Measurements from ENCODE around the gene SIAE. TPM values are rescaled to one million over a fixed set of nuclear protein-coding genes. Genes with fewer than 3 reads are reported as not detected.

Gene SIAE
- total and polyA plus RNA-seq, 10 of the 15 experiments (the other 5 are each of a cell fraction or from before 2014, with no cell fraction given), result 0.93 to 6.9 (median 4.2) TPM

- TF ChIP-seq E2F4 (IDR thresholded peaks at IDR 0.05; ENCODE audit: low read depth, low read length) (no peak), STAT3 (IDR thresholded peaks at IDR 0.05; ENCODE audit: low read depth, low read length) (no peak), SRF (IDR thresholded peaks at IDR 0.05; ENCODE audit: low read depth in 2 of 2, low read length in 2 of 2) (no peak), YY1 (IDR thresholded peaks at IDR 0.05; ENCODE audit: low read depth, low read length) (no peak), RELA (IDR thresholded peaks at IDR 0.05; ENCODE audit: borderline replicate concordance, partially characterized antibody) (no peak), SMAD1 (IDR thresholded peaks at IDR 0.05; ENCODE audit: low read depth, partially characterized antibody) (no peak), FOS (IDR thresholded peaks at IDR 0.05; ENCODE audit: borderline replicate concordance, extremely low read depth, insufficient read length) (no peak), TBL1XR1 (IDR thresholded peaks at IDR 0.05; ENCODE audit: low read depth, low read length) (no peak), GATAD2B (conservative IDR thresholded peaks at IDR 0.05; ENCODE audit: low read depth) (no peak), SUPT20H (IDR thresholded peaks at IDR 0.05; ENCODE audit: borderline replicate concordance, control insufficient read depth, low read depth, low read length) (no peak)
Observed at GRCh38 chr11:124643605-124644425, 29.7 kb downstream of the SIAE start (continued).

GRCh38 chr11:124643042-124643604 lies 30.4 kb downstream of the SIAE start:
- ATAC-seq, result no peak
- H3K9ac ChIP-seq (ENCODE audit: control insufficient read depth, insufficient read depth, low read length), result no peak overlapping the region
- H2AFZ ChIP-seq (ENCODE audit: control insufficient read depth, low read depth, low read length), result no peak overlapping the region
- no peak for DNase-seq (ENCODE audit: low read depth, low spot score)
- 80% methylated on average over 10 of the region's 10 CpGs for WGBS (ENCODE audit: insufficient coverage, insufficient replicate concordance, low lambda C conversion rate, missing lambda C conversion rate)
- no peak overlapping the region for H3K27ac ChIP-seq (ENCODE audit: control insufficient read depth, insufficient read depth)
- no peaks in the 10 kb centered on the region; the same call in 2 of the 3 replicates for H3K9me3 ChIP-seq (replicated peaks; ENCODE audit: control insufficient read depth, insufficient read depth, low read length)
- in situ Hi-C loops (cut with MboI), result no loop called here
- no peaks in the 10 kb centered on the region; the same call in 1 of the 2 replicates for H3K4me1 ChIP-seq (ENCODE audit: control insufficient read depth, insufficient read depth, low read length)
- FAIRE-seq, result no peak
- no peaks in the 10 kb centered on the region for H3K27me3 ChIP-seq (replicated peaks in 1 of 2; ENCODE audit: control insufficient read depth in 2 of 2, insufficient read depth in 2 of 2, low read length in 1 of 2)
- intact Hi-C loops (cut with micrococcal nuclease; ENCODE audit: unreplicated experiment), result no loop called here
- no peak overlapping the region for H3K4me2 ChIP-seq (ENCODE audit: control insufficient read depth, insufficient read depth)
- H3K4me3 ChIP-seq, result no peak overlapping the region
- ChIA-PET SMC1A (ENCODE audit: uncharacterized antibody, unreplicated experiment) (interaction anchor here (0.9 to 1.8 kb wide), 10 partner anchors 20 to 194 kb away, joined by 3 to 9 read pairs (median 3); partner anchors contain the start of gene TBRG1), POLR2A (no interaction called here), RAD21 (ENCODE audit: unreplicated experiment) (interaction anchor here (1.4 to 1.5 kb wide), 2 partner anchors 151 to 193 kb away, joined by 3 read pairs; no protein-coding TSS in a partner anchor), CTCF (interaction anchor here (0.6 to 7.6 kb wide), 15 partner anchors 10 to 849 kb away, joined by 3 to 52 read pairs (median 4); partner anchors contain the start of gene ESAM)
- no peaks in the 10 kb centered on the region; a peak in 2 of 4 replicates for H3K36me3 ChIP-seq (ENCODE audit: control insufficient read depth in 2 of 2, insufficient read depth in 2 of 2, low read length in 1 of 2)
- H3K79me2 ChIP-seq (ENCODE audit: control insufficient read depth, insufficient read depth, low read length), result no peaks in the 10 kb centered on the region
- no peaks in the 10 kb centered on the region for H4K20me1 ChIP-seq (ENCODE audit: control insufficient read depth, insufficient read depth)
- no TSS peak for BruUV-seq (replicated peaks)
- TF ChIP-seq CBFB (IDR thresholded peaks at IDR 0.05; ENCODE audit: low read depth) (no peak), RAD51 (IDR thresholded peaks at IDR 0.05) (no peak), GABPA (IDR thresholded peaks at IDR 0.05; ENCODE audit: low read depth) (no peak), ZBTB40 (IDR thresholded peaks at IDR 0.05; ENCODE audit: borderline replicate concordance) (no peak), ZZZ3 (IDR thresholded peaks at IDR 0.05; ENCODE audit: control insufficient read depth, insufficient read length, low read depth) (no peak), IRF3 (IDR thresholded peaks at IDR 0.05) (no peak)
